ENCODE data around the gene PDE8A.
"Not testable (repeated sequence)": the region's sequence is repeated elsewhere in the genome, so short reads cannot be mapped to it uniquely, and the experiment has no call there.

The PDE8A gene

GRCh38 chr15:84991014-84991712 lies 9.5 kb downstream of the PDE8A start:
- no peak for DNase-seq (ENCODE audit: low read depth)

DNA sequence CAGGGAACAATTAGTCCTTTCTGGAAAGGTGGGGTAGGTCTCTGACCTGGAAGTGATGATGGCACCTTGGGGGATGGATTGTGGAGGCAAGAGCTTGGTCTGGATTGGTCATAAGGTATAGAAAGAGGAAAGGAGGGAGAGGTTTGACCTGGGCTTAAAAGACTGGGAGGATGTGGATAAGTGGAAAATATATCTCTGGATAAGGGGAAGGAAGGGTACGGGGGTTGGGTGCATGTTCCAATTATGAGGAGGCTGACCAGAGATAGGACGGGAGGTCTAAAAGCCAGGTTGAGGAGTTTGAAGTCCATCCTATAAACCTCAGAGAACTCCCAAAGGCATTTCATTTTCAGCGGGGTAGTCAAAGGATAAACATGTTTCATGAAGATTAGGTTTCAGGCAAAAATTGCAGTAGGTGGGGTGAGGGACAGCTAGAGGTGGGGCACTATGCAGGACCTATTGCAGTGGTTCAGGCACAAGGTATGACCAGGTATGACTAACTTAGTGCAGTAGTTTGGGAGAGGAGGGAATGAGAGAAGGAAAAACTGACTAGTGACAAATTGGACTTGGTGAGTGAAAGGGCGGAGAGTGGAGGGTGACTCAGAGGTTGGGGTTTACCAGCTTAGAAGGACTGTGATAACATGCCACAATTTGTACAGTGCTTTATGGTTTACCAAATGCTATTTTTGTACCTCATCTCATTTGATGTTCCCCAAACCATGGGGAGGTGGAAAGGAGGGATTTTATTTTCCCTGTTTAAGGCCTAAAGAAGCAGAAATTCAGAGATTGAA lies 10.7 kb downstream of the PDE8A start:
- peak; percentile 36 for DNase-seq (ENCODE audit: low read depth)

- no peak for DNase-seq (ENCODE audit: low read depth)
Measured at GRCh38 chr15:84996055-84996454, 14.4 kb downstream of the PDE8A start.

GRCh38 chr15:84996714-84997113 lies 15.1 kb downstream of the PDE8A start:
- DNase-seq (ENCODE audit: low read depth), result not testable (repeated sequence)

DNA sequence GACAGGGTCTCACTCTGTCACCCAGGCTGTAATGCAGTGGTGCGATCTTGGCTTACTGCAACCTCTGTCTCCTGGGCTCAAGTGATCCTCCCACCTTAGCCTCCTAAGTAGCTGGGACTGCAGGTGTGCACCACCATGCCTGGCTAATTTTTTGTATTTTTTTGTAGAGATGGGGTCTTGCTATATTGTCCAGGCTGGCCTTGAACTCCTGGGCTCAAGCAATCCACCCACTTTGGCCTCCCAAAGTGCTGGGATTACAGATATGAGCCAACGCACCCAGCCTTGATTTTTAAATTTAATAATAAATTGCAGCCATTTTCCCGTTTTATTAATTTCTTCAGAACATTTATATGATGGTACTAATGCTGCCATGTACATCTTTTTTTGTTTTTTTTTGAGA lies 15.6 kb downstream of the PDE8A start:
- DNase-seq (ENCODE audit: low read depth), result not testable (repeated sequence)

DNA sequence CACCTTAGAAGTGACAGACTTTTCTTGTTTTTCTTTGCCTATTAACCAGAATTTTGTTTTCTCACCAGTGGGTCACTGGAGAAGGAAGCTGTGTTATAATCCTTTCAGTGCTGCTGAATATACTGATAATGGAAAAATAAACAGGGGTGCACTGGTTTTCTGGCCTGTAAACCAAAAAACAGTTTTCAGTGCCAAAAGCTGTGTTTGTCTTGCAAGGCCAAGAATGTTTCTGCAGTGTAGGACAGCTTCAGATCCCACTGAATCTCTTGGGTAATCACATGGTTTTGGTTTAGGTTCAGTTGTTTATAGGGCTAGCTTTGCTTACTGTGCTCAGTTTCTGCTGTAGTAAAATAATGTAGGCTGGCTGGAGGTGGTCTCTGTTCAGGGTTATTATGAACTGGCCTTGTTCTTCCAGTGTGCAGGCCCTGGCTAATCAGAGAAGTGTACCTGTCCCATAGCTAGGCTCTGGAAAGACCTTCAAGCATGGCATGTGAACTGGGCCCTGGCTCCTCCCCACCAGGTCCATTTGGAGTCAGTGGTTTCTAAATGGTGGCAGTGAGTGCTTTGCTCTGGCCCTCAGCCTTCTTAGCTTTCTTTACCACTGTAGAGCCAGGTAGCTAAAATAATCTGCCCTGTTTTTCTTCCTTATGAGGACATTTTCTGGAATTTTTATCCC lies 18.7 kb downstream of the PDE8A start:
- DNase-seq (ENCODE audit: low read depth), result no peak

- DNase-seq (ENCODE audit: low read depth), result no peak
Measured at GRCh38 chr15:85000937-85001336, 19.3 kb downstream of the PDE8A start.

DNA sequence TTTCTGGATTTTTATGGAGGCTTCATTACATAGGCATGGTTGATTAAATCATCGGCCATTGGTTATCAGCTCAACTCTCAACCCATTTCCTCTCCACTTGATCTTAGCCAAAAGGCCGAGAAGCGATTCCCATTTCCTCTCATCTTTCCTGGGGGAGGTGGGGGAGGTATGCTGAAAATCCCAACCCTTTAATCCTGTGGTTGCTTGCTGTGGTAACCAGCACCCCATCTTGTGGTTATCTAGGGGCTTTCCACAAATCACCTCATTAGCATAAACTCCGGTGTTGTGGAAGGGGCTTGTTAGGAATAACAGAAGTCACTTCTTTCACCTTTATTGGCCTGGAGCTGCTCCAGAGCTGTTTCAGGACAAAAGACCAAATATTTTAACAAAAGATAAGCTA lies 20.9 kb downstream of the PDE8A start:
- no peak for DNase-seq (ENCODE audit: low read depth)

- DNase-seq (ENCODE audit: low read depth), result no peak
Measured at GRCh38 chr15:85003593-85004312, 22.1 kb downstream of the PDE8A start.

DNA sequence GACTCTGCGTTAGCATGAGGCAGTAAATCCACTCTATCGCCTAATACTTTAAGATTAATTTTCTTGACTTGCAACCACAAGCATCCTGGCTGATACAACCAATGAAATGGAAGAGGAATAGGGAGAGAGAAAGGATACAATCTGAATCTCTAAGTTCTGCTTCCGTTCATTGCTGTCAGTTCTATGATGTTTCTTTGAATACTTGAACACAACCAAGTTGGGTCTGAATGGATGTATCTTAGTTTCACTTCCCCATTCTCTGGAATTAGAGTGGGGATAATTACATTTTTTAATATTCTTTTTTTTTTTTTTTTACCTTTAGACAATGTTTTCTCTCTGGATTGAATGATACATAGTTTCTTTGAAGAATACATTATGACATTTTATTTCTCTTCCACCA lies 22.9 kb downstream of the PDE8A start:
- DNase-seq (ENCODE audit: low read depth), result no peak

- no peak for DNase-seq (ENCODE audit: low read depth)
Measured at GRCh38 chr15:85005319-85005718, 23.7 kb downstream of the PDE8A start.

GRCh38 chr15:85005746-85006145 lies 24.1 kb downstream of the PDE8A start:
- no peak for DNase-seq (ENCODE audit: low read depth)

- DNase-seq (ENCODE audit: low read depth), result no peak
Measured at GRCh38 chr15:85006201-85006600, 24.5 kb downstream of the PDE8A start.

DNA sequence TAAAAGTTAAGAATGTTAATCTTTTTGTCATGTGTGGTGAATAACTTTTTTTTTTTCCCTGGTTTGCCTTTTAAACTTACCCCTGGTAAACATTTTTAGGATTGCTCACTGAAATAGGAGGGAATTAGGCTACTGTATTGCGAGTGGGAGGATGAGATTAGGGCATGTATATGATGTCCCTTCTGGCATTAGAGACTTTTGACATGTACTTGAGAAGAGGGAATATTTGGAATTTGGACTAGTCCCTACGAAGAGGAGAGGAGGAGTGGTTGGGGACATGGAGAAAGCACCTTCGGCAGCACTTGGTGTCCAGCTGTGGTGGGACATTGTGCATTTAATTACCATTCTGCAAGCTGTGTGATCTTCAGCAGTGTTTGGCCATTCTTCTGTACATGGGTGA lies 25.0 kb downstream of the PDE8A start:
- DNase-seq (ENCODE audit: low read depth), result no peak

DNA sequence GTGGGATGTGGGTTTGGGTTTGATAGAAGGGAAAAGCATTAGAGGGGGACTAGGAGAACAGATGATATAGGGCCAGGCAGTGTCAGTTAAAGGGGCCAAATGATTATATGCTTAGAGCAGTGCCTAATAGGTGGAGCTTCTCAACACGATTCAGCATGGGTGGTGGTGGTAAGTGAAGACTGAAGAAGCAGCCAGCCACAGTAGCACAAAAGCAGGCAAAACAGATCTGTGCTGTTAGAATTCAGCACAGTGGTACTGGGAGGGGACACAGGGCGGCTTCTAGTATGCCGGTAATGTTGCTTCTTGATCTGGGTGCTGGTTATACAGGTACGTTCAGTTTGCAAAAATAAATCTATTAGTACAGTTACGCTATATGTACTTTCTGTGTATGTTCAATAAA lies 25.5 kb downstream of the PDE8A start:
- no peak for DNase-seq (ENCODE audit: low read depth)

- no peak for DNase-seq (ENCODE audit: low read depth)
Measured at GRCh38 chr15:85007741-85008397, 26.2 kb downstream of the PDE8A start.

- no peak for DNase-seq (ENCODE audit: low read depth)
Measured at GRCh38 chr15:85008474-85009260, 27.0 kb downstream of the PDE8A start.

GRCh38 chr15:85009435-85009834 lies 27.8 kb downstream of the PDE8A start:
- DNase-seq (ENCODE audit: low read depth), result no peak

DNA sequence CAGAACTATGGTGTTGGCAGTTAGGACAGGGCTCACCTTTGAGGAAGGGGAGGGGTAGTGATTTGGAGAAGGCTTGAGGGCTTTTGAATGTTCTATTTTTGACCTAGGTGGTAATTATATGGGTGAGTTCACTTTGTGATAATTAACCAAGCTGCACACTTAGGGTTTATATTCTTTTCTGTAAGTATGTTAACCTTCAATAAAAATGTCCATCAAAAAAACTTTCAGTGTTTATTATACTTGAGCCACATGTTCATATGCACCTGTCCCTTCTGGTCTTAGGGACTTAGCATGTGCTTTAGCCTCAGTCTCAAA lies 28.4 kb downstream of the PDE8A start:
- no peak for DNase-seq (ENCODE audit: low read depth)

DNA sequence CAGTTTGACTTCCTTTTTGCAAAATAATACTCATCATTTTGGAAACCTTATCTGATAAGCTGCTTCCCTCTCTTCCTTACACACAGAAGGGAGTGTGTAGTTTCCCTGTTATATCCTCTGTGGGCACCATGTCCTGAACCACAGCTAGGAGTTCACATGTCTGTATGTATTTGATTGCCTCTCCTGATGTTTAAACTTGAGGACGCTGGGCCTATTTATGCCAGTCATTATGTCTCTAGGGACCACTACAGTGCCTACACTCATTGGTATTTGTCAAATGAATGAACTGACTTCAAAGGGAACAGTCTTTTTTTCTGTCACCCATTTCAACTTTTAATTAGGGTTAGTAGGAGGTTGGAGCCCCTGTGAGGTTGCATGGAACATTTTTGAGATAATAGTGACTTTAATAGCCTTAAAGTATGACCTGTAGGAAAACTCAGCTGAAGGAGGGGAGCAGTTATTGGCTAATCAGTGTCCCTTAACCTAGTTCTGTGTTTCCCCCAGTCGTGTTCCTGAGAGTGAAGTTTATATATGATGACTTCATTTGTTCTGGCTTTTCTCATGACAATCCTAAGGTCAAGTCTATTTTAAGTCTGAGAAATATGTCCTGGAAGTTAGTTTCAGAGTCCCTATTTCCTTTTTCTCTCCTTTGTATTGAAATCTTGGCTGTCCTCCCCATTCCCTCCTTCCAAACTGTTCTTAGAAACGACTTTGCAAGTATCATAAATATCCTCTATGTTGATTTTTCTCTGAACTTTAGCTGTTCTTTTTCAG lies 28.9 kb downstream of the PDE8A start:
- no peak for DNase-seq (ENCODE audit: low read depth)

Data from HS-5 (cell line).